SK-N-SH (cell line): ENCODE results near the gene DLG1. TPM values are rescaled to one million over a fixed set of nuclear protein-coding genes. Genes with fewer than 3 reads are reported as not detected.

ENCODE experiments used
- CTCF ChIA-PET: fragments of 300-600, 350-600 bp; formaldehyde crosslinking; extraction: SDS; loops from one replicate; lab custom pipeline; 2021; lab: Yijun Ruan, JAX
- POLR2A ChIA-PET: fragments of 350-600 bp; sonication (Branson Sonifier 250); formaldehyde crosslinking; extraction: SDS; loops from one replicate; lab custom pipeline; 2020; ENCODE audit warnings: antibody characterized with exemption, inconsistent platforms; lab: Yijun Ruan, JAX
- DNase-seq: peaks from one replicate; pipeline ENCODE4 v3.0.0; 2012
- H2AFZ ChIP-seq: fragments of 200-600 bp; sonication (generic); 2 replicates; pipeline ENCODE4 v1.8.1; 2016; ENCODE audit warnings: antibody characterized with exemption, mild to moderate bottlenecking, low read depth
- H3F3A ChIP-seq: fragments of 200-600 bp; sonication (generic); replicated peaks from 2 replicates; pipeline ENCODE3; 2016; ENCODE audit warnings: antibody characterized with exemption, mild to moderate bottlenecking; ENCODE audit not compliant: insufficient read depth
- H3K27ac ChIP-seq, 2 experiments: fragments of 200-500 bp in 1 of 2; fragments of 200-600 bp in 1 of 2; sonication (Bioruptor generic) in 1 of 2; sonication (generic), shearing (Covaris generic) in 1 of 2; 2 replicates each; pipeline versions ENCODE4 v1.5.1 to v1.6.1; 2014 to 2016; ENCODE audit warnings: low read depth in 2 of 2, inconsistent platforms in 1 of 2, low read length in 1 of 2, mild to moderate bottlenecking in 1 of 2, mixed read lengths in 1 of 2
- H3K27me3 ChIP-seq: fragments of 200-600 bp; sonication (generic), shearing (Covaris generic); 2 replicates; pipeline ENCODE4 v1.6.1; 2016; ENCODE audit warnings: mixed run types; ENCODE audit not compliant: insufficient read depth
- H3K36me3 ChIP-seq, 2 experiments: fragments of 200-500 bp in 1 of 2; fragments of 200-600 bp in 1 of 2; sonication (Bioruptor generic) in 1 of 2; sonication (generic) in 1 of 2; replicated peaks in 1 of 2; 2 replicates each; pipeline versions ENCODE3 to v1.5.1; 2014 to 2016; ENCODE audit warnings: low read length in 1 of 2, mild to moderate bottlenecking in 1 of 2; ENCODE audit not compliant: insufficient read depth in 2 of 2, control insufficient read depth in 1 of 2
- H3K4me1 ChIP-seq, 2 experiments: fragments of 200-500 bp in 1 of 2; fragments of 200-600 bp in 1 of 2; sonication (Bioruptor generic) in 1 of 2; sonication (generic), shearing (Covaris generic) in 1 of 2; 2 replicates each; pipeline versions ENCODE4 v1.5.1 to v1.6.1; 2014 to 2016; ENCODE audit warnings: low read depth in 1 of 2, low read length in 1 of 2, mixed run types in 1 of 2; ENCODE audit not compliant: insufficient read depth in 2 of 2, control insufficient read depth in 1 of 2
- H3K4me2 ChIP-seq: fragments of 200-600 bp; sonication (generic), shearing (Covaris generic); 2 replicates; pipeline ENCODE4 v1.6.1; 2017; ENCODE audit warnings: mixed run types
- H3K4me3 ChIP-seq, 2 experiments: fragments of 200-500 bp in 1 of 2; fragments of 200-600 bp in 1 of 2; sonication (Bioruptor generic) in 1 of 2; sonication (generic), shearing (Covaris generic) in 1 of 2; 2 replicates each; pipeline versions ENCODE4 v1.5.1 to v1.8.1; 2014 to 2016; ENCODE audit warnings: low read depth in 2 of 2, inconsistent platforms in 1 of 2, low read length in 1 of 2, mild to moderate bottlenecking in 1 of 2, mixed read lengths in 1 of 2, moderate library complexity in 1 of 2
- H3K79me2 ChIP-seq: fragments of 200-600 bp; sonication (generic); 2 replicates; pipeline ENCODE4 v1.8.1; 2017; ENCODE audit warnings: mild to moderate bottlenecking; ENCODE audit not compliant: insufficient read depth
- H3K9ac ChIP-seq: fragments of 200-600 bp; sonication (generic); 2 replicates; pipeline ENCODE4 v1.6.1; 2017; ENCODE audit warnings: mixed run types
- H3K9me2 ChIP-seq: fragments of 200-600 bp; sonication (generic); 2 replicates; pipeline ENCODE4 v1.6.1; 2017; ENCODE audit warnings: mixed run types
- H3K9me3 ChIP-seq: fragments of 200-600 bp; sonication (generic); 2 replicates; pipeline ENCODE4 v1.6.1; 2017; ENCODE audit warnings: mixed run types, mild to moderate bottlenecking, moderate library complexity
- H4K20me1 ChIP-seq: fragments of 200-600 bp; sonication (generic); 2 replicates; pipeline ENCODE4 v1.6.1; 2017; ENCODE audit warnings: mild to moderate bottlenecking, mixed run types; ENCODE audit not compliant: insufficient read depth
- GATA2 ChIP-seq: sonication (generic); formaldehyde crosslinking; IDR thresholded peaks from 2 replicates; pipeline ENCODE4 v1.5.0; 2020; ENCODE audit warnings: mild to moderate bottlenecking, missing genetic modification reagents
- IRF3 ChIP-seq: fragments of 150-350 bp; IDR thresholded peaks from 2 replicates; pipeline ENCODE4 v1.6.1; 2016; ENCODE audit warnings: mild to moderate bottlenecking, low read depth, low read length
- PBX3 ChIP-seq: IDR thresholded peaks from 2 replicates; pipeline ENCODE4; 2012
- SIN3A ChIP-seq: IDR thresholded peaks from 2 replicates; pipeline ENCODE4 v1.6.1; 2012; ENCODE audit warnings: low read depth, mild to moderate bottlenecking, low read length, moderate library complexity, borderline replicate concordance
- TEAD4 ChIP-seq: IDR thresholded peaks from 2 replicates; pipeline ENCODE4 v1.4.0; 2012; ENCODE audit warnings: mild to moderate bottlenecking, borderline replicate concordance; ENCODE audit not compliant: insufficient read depth
- ZBTB33 ChIP-seq: IDR thresholded peaks from 2 replicates; pipeline ENCODE4 v1.4.0; 2012; ENCODE audit warnings: low read depth, borderline replicate concordance
- WGBS: methylation state at CpG from one replicate; pipeline ENCODE4 v1.1.6; 2017; ENCODE audit warnings: low lambda C conversion rate; 5-methylcytosine and 5-hydroxymethylcytosine counted together
- polyA plus RNA-seq, 3 experiments: library from polyadenylated mRNA; depleted of rRNA; stranded (reverse); fragments of >200 nt; gene quantifications; 2 replicates each; pipeline ENCODE4 v1.2.3, GENCODE V29; 2012

Gene DLG1
- polyA plus RNA-seq, 1 of the 3 experiments (the other 2 are of a cell fraction) = 16.5 TPM

GRCh38 chr3:197027896-197028727 is 270.3 kb downstream of the DLG1 start (continued):
- TF ChIP-seq ZBTB33 (no peak), IRF3 (no peak), PBX3 (no peak)

GRCh38 chr3:197027151-197027895 is 271.1 kb downstream of the DLG1 start:
- DNase-seq = no peak
- Histone ChIP-seq H3K27me3 (no peaks in the 10 kb centered on the region), H3K79me2 (peaks cover 5% of the 10 kb centered on the region; the same call in 1 of the 2 replicates), H4K20me1 (no peaks in the 10 kb centered on the region), H3K4me2 (no peak overlapping the region), H3K4me3 (no peak overlapping the region), H3F3A (peaks cover 16% of the 10 kb centered on the region), H3K36me3 (no peaks in the 10 kb centered on the region), H3K4me1 (peaks cover 14 to 34% of the 10 kb centered on the region in 2 experiments; a peak in 3 of 4 replicates), H3K27ac (no peak overlapping the region), H3K9ac (no peak overlapping the region), H2AFZ (no peak overlapping the region), H3K9me3 (no peaks in the 10 kb centered on the region), H3K9me2 (no peaks in the 10 kb centered on the region)
- WGBS = 98% methylated on average over 8 of the region's 29 CpGs
- POLR2A ChIA-PET = no interaction called here
- TF ChIP-seq GATA2 (no peak), TEAD4 (no peak), SIN3A (no peak)
- CTCF ChIA-PET = interaction anchor here (1.5 to 7.0 kb wide), 5 partner anchors 8 to 161 kb away, joined by 6 to 81 read pairs (median 57); no protein-coding TSS in a partner anchor
